ENCODE results near the gene PNKP.
"Not testable (repeated sequence)": the region's sequence is repeated elsewhere in the genome, so short reads cannot be mapped to it uniquely, and the experiment has no call there.

Gene PNKP

DNA sequence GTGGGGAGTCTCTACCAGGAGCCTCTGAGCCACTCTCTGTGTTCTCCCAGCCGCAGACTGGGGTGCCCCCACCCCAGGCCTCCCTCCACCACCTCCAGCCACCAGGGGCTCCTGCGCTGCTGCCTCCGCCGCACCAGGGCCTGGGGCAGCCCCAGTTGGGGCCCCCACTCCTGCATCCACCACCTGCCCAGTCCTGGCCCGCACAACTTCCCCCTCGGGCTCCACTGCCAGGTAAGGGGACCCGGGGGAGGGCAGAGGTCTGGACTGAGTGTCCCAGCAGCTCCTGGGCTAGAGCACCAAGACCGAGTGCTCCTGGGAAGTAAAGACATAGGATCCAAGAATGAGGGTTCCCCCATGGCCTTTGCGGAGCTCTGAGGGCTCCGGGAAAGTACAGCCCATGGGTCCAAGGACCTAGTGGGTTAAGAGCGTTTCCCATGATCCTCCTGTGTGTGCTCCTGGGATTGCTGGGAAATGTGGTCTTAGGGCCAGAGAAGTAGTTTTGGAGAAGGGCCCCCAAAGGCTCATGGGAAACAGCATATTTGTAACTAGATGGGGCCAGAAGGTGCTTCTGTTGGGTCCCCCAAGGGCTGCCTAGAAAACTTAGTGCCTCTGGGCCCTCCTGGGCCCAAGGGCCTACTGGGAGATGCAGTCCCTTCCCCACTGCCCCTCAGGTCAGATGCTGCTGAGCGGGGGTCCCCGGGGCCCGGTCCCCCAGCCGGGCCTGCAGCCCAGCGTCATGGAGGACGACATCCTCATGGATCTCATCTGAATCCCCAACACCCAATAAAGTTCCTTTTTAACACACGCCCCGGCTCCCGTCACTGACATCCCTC, 31.0 kb downstream of the PNKP start:
- no peak overlapping the region for H3K4me3 Mint-ChIP-seq
- H3K9me3 Mint-ChIP-seq: no peaks in the 10 kb centered on the region
- no peak for ATAC-seq
- H3K27me3 Mint-ChIP-seq: no peaks in the 10 kb centered on the region
- DNase-seq: no peak
- peaks cover 8% of the 10 kb centered on the region for H3K4me1 Mint-ChIP-seq
- H3K27ac Mint-ChIP-seq: no peak overlapping the region

GRCh38 chr19:49835562-49835961, 31.8 kb downstream of the PNKP start:
- Mint-ChIP-seq H3K4me3 (peak overlapping the region in 1 of 2 donors; percentile 31), H3K27me3 (no peaks in the 10 kb centered on the region), H3K4me1 (peaks cover 8% of the 10 kb centered on the region), H3K9me3 (no peaks in the 10 kb centered on the region), H3K27ac (no peak overlapping the region)
- ATAC-seq: peak; percentile 43
- no peak for DNase-seq

GRCh38 chr19:49833599-49833998, 33.8 kb downstream of the PNKP start:
- ATAC-seq (no peak), DNase-seq (no peak)
- no peak overlapping the region for H3K4me3 Mint-ChIP-seq
- no peak overlapping the region for H3K27ac Mint-ChIP-seq
- H3K4me1 Mint-ChIP-seq: peaks cover 8% of the 10 kb centered on the region
- H3K27me3 Mint-ChIP-seq: no peaks in the 10 kb centered on the region
- H3K9me3 Mint-ChIP-seq: no peaks in the 10 kb centered on the region

GRCh38 chr19:49832556-49832955, 34.8 kb downstream of the PNKP start:
- DNase-seq: no peak
- H3K4me3 Mint-ChIP-seq: no peak overlapping the region
- H3K27ac Mint-ChIP-seq: peak overlapping the region; percentile 11 to 67
- H3K4me1 Mint-ChIP-seq: peaks cover 8% of the 10 kb centered on the region
- H3K9me3 Mint-ChIP-seq: no peaks in the 10 kb centered on the region
- H3K27me3 Mint-ChIP-seq: no peaks in the 10 kb centered on the region
- ATAC-seq: no peak

DNA sequence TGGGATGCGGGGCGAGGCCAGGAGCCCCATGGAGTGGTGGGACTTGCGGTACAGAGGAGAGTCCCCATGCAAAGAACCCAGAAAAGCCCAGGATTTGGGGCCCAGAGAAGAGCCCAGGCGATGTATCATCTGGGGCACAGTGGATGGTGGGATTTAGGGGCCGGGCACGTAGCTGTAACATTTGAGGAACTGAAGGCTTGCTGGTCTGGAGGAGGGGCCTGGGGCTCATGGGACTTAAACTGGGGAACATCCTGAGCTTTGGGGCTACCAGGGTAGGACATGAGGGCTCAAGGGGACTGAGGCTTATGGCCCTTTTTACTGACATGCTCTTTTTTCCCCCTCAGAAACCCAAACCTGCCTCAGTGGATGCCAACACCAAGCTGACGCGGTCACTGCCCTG, 35.8 kb downstream of the PNKP start:
- no peaks in the 10 kb centered on the region for H3K9me3 Mint-ChIP-seq
- no peaks in the 10 kb centered on the region for H3K27me3 Mint-ChIP-seq
- ATAC-seq: no peak
- H3K27ac Mint-ChIP-seq: no peak overlapping the region
- H3K4me3 Mint-ChIP-seq: no peak overlapping the region
- DNase-seq: no peak
- peaks cover 10% of the 10 kb centered on the region for H3K4me1 Mint-ChIP-seq

DNA sequence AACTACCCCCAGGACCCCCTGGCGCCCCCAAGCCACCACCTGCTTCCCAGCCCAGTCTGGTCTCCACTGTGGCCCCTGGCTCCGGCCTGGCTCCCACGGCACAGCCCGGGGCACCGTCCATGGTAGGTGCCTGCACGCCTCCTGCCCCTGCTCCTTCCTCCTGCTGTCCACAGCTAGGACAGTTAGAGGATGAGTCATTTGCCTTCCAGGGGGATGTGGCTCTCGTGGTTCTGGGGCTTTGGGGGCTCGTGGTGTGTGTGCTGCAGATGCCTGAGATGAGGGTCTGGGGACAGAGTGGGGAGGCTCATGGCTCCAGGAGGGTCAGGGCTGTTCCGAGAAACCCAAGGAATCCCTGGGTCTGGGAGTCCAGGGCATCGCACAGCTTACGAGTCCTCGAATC, 36.6 kb downstream of the PNKP start:
- DNase-seq (no peak), ATAC-seq (peak; percentile 12)
- Mint-ChIP-seq H3K9me3 (no peaks in the 10 kb centered on the region), H3K27ac (peak overlapping the region in 1 of 2 donors; percentile 54), H3K4me3 (no peak overlapping the region), H3K27me3 (no peaks in the 10 kb centered on the region), H3K4me1 (peaks cover 16% of the 10 kb centered on the region)

GRCh38 chr19:49829721-49830120, 37.7 kb downstream of the PNKP start:
- DNase-seq: no peak
- Mint-ChIP-seq H3K9me3 (no peaks in the 10 kb centered on the region), H3K27me3 (no peaks in the 10 kb centered on the region), H3K4me3 (no peak overlapping the region), H3K27ac (no peak overlapping the region), H3K4me1 (peaks cover 16% of the 10 kb centered on the region)
- no peak for ATAC-seq

GRCh38 chr19:49829200-49829599, 38.2 kb downstream of the PNKP start:
- Mint-ChIP-seq H3K4me3 (no peak overlapping the region), H3K4me1 (peaks cover 16% of the 10 kb centered on the region), H3K27ac (no peak overlapping the region), H3K27me3 (no peaks in the 10 kb centered on the region), H3K9me3 (no peaks in the 10 kb centered on the region)
- DNase-seq: no peak
- ATAC-seq: no peak

DNA sequence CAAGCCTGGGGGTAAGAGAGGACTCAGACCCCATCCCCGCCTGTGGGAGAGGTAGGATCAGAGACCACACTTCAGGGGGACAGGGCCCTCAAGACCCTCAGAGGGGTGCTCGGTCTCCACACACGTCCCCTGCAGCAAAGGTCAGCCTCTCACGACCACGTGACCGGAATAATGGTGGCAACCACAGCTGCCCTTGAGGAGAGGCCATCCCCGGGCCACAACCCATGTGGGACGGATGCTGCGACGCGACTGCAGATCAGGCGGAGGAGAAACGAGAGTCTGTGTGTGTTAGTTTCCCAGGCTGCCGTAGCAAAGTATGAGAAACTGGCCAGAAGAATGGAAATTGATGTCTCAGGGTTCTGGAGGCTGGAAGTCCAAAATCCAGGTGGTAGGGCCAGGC, 40.3 kb downstream of the PNKP start:
- Mint-ChIP-seq H3K9me3 (no peaks in the 10 kb centered on the region), H3K4me3 (no peak overlapping the region), H3K27me3 (no peaks in the 10 kb centered on the region), H3K27ac (no peak overlapping the region), H3K4me1 (peaks cover 8% of the 10 kb centered on the region)
- no peak for ATAC-seq
- DNase-seq: no peak

GRCh38 chr19:49824662-49825061, 42.7 kb downstream of the PNKP start:
- Mint-ChIP-seq H3K27ac (no peak overlapping the region), H3K4me1 (peaks cover 13% of the 10 kb centered on the region), H3K4me3 (no peak overlapping the region), H3K9me3 (no peaks in the 10 kb centered on the region), H3K27me3 (no peaks in the 10 kb centered on the region)
- DNase-seq (no peak), ATAC-seq (no peak)

- H3K27ac Mint-ChIP-seq: no peak overlapping the region
- ATAC-seq: no peak
- no peak overlapping the region for H3K4me3 Mint-ChIP-seq
- H3K27me3 Mint-ChIP-seq: no peaks in the 10 kb centered on the region
- DNase-seq: no peak
- H3K9me3 Mint-ChIP-seq: no peaks in the 10 kb centered on the region
- H3K4me1 Mint-ChIP-seq: peaks cover 25% of the 10 kb centered on the region
These were observed 43.9 kb downstream of the PNKP start for GRCh38 chr19:49823472-49823871.

DNA sequence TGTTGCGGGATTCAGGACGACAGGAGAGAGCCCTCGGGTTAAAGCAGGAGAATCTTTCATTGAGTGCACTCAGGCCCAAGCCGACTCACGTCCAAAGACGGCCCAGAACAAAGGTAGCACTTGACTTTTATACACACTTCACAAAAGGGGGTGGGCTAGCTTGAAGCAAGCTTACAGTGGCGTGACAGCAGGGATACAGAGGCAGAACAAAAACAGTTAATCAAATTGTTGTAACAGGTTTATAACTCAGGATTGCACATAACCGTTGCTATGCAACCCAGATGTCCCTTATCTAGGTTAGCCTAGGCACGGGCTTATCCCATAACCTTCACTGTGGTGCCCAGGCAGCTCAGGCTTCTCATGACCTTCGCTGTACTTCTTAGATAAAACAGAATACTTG, 47.3 kb downstream of the PNKP start:
- Mint-ChIP-seq H3K4me3 (no peak overlapping the region), H3K27me3 (no peaks in the 10 kb centered on the region), H3K27ac (no peak overlapping the region), H3K9me3 (no peaks in the 10 kb centered on the region), H3K4me1 (peaks cover 26% of the 10 kb centered on the region)
- DNase-seq (no peak), ATAC-seq (no peak)

DNA sequence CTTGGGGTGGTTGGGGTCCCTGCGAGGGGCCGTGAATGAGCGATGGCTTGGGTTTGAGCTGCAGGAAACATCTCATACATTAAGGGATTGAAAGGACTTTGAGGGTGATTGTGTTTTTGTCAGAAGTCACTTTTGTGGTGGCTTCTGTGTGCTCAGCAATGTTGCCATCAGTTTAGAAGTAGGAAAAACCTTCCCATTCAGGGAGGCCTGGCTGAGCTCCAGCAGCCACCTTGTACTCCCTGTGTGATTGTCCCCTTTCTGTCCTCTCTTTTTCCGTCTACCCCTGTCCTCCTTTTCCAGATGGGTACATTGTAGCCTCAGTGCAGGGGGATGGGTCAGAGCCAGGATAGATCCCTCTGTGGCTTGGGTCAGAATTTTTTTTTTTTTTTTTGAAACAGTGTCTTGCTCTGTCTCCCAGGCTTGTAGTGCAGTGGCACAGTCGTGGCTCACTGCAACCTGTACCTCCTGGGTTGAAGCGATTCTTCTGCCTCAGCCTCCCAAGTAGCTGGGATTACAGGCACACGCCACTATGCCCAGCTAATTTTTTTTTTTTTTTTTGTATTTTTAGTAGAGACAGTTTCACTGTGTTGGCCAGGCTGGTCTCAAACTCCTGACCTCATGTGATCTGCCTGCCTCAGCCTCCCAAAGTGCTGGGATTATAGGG, 47.8 kb downstream of the PNKP start:
- peak overlapping the region; percentile 90 to 99 for H3K4me3 Mint-ChIP-seq
- H3K4me1 Mint-ChIP-seq: peaks cover 28% of the 10 kb centered on the region
- not testable (repeated sequence) for H3K27me3 Mint-ChIP-seq, H3K9me3 Mint-ChIP-seq, ATAC-seq, DNase-seq
- peak overlapping the region; percentile 95 to 99 for H3K27ac Mint-ChIP-seq

- peak overlapping the region; percentile 90 to 99 for H3K4me3 Mint-ChIP-seq
- peak overlapping the region; percentile 95 to 99 for H3K27ac Mint-ChIP-seq
- DNase-seq (no peak), ATAC-seq (no peak)
- H3K9me3 Mint-ChIP-seq: no peaks in the 10 kb centered on the region
- H3K27me3 Mint-ChIP-seq: no peaks in the 10 kb centered on the region
- H3K4me1 Mint-ChIP-seq: peaks cover 36% of the 10 kb centered on the region
These were observed 48.6 kb downstream of the PNKP start for GRCh38 chr19:49818649-49819370.

DNA sequence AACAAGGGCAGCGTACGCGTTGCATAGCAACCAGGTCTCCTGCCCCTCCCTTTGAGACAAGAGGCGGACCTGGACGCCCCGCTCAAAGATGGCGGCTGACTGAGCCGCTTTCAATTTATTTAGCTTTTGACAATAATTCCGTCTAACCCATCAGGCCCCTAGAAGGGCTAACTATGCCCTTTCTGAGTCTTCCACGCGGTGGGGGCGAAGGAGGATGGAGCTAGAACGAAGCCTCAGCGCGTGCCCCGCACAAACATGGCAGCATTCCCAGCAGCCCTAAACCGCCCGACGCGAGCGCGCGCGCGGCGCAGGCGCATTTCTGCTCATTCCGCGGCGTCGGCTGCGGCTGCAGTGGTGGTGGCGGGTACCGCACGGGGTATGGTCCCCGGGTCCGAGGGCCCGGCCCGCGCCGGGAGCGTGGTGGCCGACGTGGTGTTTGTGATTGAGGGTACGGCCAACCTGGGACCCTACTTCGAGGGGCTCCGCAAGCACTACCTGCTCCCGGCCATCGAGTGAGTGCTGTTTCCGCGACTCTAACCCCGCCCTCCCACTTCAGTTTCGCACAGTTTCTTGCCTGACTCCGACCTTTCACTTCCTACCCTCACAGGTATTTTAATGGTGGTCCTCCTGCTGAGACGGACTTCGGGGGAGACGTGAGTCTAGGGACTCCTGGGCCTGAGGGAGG, 49.3 kb downstream of the PNKP start, which contains the start of gene MED25:
TSS of gene MED25 (plus strand) at position 326 of the 685 bp plus-strand sequence. CDS start at position 379, 53 bp downstream.
- H3K9me3 Mint-ChIP-seq: no peaks in the 10 kb centered on the region
- no peaks in the 10 kb centered on the region for H3K27me3 Mint-ChIP-seq
- ATAC-seq (peak; percentile 79), DNase-seq (peak; percentile 90)
- H3K27ac Mint-ChIP-seq: peak within 1 kb of the TSS; percentile 98 to 99
- H3K4me1 Mint-ChIP-seq: peaks cover 37% of the 10 kb centered on the region
- peak within 1 kb of the TSS; percentile 90 to 99 for H3K4me3 Mint-ChIP-seq

Data from stimulated activated naive CD8-positive, alpha-beta T cell treated with anti-CD3 and anti-CD28 coated beads, Interleukin-15, amount 100 ng/mL, for 72 hours (primary cell).